Skeletal muscle satellite cell (primary cell): Measurements from ENCODE around the gene HSD17B8.

ENCODE experiments used
- H3K27me3 ChIP-seq: 2 replicates; pipeline ENCODE4 v1.7.0; 2013; ENCODE audit warnings: low read length; ENCODE audit not compliant: control insufficient read depth, insufficient read depth
- H3K36me3 ChIP-seq: 2 replicates; pipeline ENCODE4 v1.7.0; 2013; ENCODE audit warnings: mild to moderate bottlenecking, control low read depth, low read length; ENCODE audit not compliant: insufficient read depth
- H3K4me1 ChIP-seq: 2 replicates; pipeline ENCODE4 v1.7.0; 2013; ENCODE audit warnings: low read length; ENCODE audit not compliant: control insufficient read depth, insufficient read depth
- H3K4me2 ChIP-seq: 2 replicates; pipeline ENCODE4 v1.7.0; 2013; ENCODE audit warnings: mild to moderate bottlenecking, low read length
- H3K4me3 ChIP-seq: 2 replicates; pipeline ENCODE4 v1.7.0; 2013; ENCODE audit warnings: low read length
- H3K9ac ChIP-seq: 2 replicates; pipeline ENCODE4 v1.7.0; 2013; ENCODE audit warnings: mild to moderate bottlenecking, low read depth, low read length, moderate library complexity
- H3K9me3 ChIP-seq: replicated peaks from 2 replicates; pipeline ENCODE4 v1.7.0; 2013; ENCODE audit warnings: mild to moderate bottlenecking, control low read depth, low read length

Gene HSD17B8

GRCh38 chr6:33185654-33186187 lies 18.7 kb upstream of the HSD17B8 start:
- Histone ChIP-seq H3K9me3 (no peaks in the 10 kb centered on the region), H3K4me3 (no peak overlapping the region), H3K4me2 (no peak overlapping the region), H3K9ac (no peak overlapping the region), H3K4me1 (no peaks in the 10 kb centered on the region), H3K27me3 (peaks cover 7% of the 10 kb centered on the region), H3K36me3 (no peaks in the 10 kb centered on the region)

GRCh38 chr6:33187809-33188208 lies 16.6 kb upstream of the HSD17B8 start:
- H3K4me2 ChIP-seq = no peak overlapping the region
- H3K9me3 ChIP-seq = no peaks in the 10 kb centered on the region
- H3K4me3 ChIP-seq = no peak overlapping the region
- H3K36me3 ChIP-seq = no peaks in the 10 kb centered on the region
- peaks cover under 1% of the 10 kb centered on the region for H3K4me1 ChIP-seq
- no peak overlapping the region for H3K9ac ChIP-seq
- H3K27me3 ChIP-seq = peaks cover 26% of the 10 kb centered on the region

DNA sequence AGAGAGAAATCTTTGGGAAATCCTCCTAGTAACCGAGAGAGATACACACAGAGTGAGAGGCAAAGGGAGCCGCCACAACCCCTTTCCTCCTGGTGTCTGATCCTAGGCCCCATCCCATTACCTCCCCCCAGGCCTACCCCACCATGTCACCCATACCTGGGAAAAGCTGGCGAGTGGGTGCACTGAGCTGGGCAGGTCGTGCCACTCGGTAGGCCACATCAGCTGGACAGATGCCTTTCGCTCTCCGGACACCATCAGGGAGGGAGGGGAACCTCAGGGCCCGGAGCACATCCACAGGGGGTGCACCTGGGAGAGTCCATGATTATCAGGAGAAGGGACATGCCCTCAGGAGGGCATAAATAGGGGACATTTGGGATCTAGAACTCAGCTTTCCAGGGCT lies 15.3 kb upstream of the HSD17B8 start:
- Histone ChIP-seq H3K9ac (no peak overlapping the region), H3K4me1 (peaks cover 4% of the 10 kb centered on the region), H3K9me3 (no peaks in the 10 kb centered on the region), H3K4me2 (no peak overlapping the region), H3K4me3 (no peak overlapping the region), H3K36me3 (peaks cover 6% of the 10 kb centered on the region), H3K27me3 (peaks cover 28% of the 10 kb centered on the region)

GRCh38 chr6:33189625-33190448 lies 14.6 kb upstream of the HSD17B8 start:
- Histone ChIP-seq H3K4me3 (no peak overlapping the region), H3K9me3 (no peaks in the 10 kb centered on the region), H3K9ac (no peak overlapping the region), H3K4me1 (peaks cover 4% of the 10 kb centered on the region), H3K4me2 (no peak overlapping the region), H3K36me3 (peaks cover 13% of the 10 kb centered on the region), H3K27me3 (peaks cover 28% of the 10 kb centered on the region)

- H3K9ac ChIP-seq = no peak overlapping the region
- peaks cover 21% of the 10 kb centered on the region for H3K36me3 ChIP-seq
- H3K4me3 ChIP-seq = no peak overlapping the region
- no peaks in the 10 kb centered on the region for H3K9me3 ChIP-seq
- peaks cover 4% of the 10 kb centered on the region for H3K4me1 ChIP-seq
- H3K4me2 ChIP-seq = no peak overlapping the region
- peaks cover 28% of the 10 kb centered on the region for H3K27me3 ChIP-seq
These were observed 13.8 kb upstream of the HSD17B8 start for GRCh38 chr6:33190504-33191107.

GRCh38 chr6:33191383-33192104 lies 12.9 kb upstream of the HSD17B8 start:
- no peak overlapping the region for H3K4me2 ChIP-seq
- H3K27me3 ChIP-seq = peaks cover 28% of the 10 kb centered on the region
- H3K9me3 ChIP-seq = no peaks in the 10 kb centered on the region
- peaks cover 4% of the 10 kb centered on the region for H3K4me1 ChIP-seq
- no peak overlapping the region for H3K9ac ChIP-seq
- H3K4me3 ChIP-seq = no peak overlapping the region
- peaks cover 30% of the 10 kb centered on the region for H3K36me3 ChIP-seq

DNA sequence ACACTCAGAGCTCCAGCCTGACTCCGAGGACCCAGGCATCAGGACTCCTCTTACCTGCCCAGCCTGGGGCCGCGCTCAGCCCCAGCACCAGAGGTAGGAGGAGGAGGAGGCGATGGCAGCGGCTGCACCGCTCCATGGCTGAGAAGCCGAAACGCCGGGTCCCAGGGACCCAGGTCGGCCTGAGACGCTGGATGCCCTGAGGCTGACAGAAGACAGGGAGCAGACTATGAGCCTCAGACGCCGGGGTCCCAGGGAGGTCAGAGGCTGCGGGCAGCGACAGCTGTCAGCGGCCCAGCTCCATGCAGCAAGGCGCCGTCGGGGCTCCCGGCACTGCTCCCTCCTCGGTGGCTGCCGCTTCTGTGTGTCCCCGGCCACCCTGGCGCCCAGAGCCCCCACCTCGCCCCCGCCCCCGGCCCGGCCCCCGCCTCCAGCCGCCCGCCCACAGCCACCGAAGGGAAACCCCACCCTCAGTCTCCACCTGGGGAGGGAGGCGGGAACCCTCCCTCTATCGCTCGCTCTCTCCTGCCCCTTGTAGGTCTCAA lies 12.3 kb upstream of the HSD17B8 start, which contains the start of gene COL11A2:
Gene COL11A2 (minus strand): TSS at position 363 of the 542 bp plus-strand sequence. CDS start 227 bp downstream, at position 136.
- peak within 1 kb of the TSS; percentile 53 for H3K4me3 ChIP-seq
- H3K9me3 ChIP-seq = no peaks in the 10 kb centered on the region
- peak within 1 kb of the TSS; percentile 77 for H3K4me2 ChIP-seq
- H3K36me3 ChIP-seq = peaks cover 36% of the 10 kb centered on the region
- peaks cover 4% of the 10 kb centered on the region for H3K4me1 ChIP-seq
- peaks cover 28% of the 10 kb centered on the region for H3K27me3 ChIP-seq
- H3K9ac ChIP-seq = peak within 1 kb of the TSS; percentile 46

DNA sequence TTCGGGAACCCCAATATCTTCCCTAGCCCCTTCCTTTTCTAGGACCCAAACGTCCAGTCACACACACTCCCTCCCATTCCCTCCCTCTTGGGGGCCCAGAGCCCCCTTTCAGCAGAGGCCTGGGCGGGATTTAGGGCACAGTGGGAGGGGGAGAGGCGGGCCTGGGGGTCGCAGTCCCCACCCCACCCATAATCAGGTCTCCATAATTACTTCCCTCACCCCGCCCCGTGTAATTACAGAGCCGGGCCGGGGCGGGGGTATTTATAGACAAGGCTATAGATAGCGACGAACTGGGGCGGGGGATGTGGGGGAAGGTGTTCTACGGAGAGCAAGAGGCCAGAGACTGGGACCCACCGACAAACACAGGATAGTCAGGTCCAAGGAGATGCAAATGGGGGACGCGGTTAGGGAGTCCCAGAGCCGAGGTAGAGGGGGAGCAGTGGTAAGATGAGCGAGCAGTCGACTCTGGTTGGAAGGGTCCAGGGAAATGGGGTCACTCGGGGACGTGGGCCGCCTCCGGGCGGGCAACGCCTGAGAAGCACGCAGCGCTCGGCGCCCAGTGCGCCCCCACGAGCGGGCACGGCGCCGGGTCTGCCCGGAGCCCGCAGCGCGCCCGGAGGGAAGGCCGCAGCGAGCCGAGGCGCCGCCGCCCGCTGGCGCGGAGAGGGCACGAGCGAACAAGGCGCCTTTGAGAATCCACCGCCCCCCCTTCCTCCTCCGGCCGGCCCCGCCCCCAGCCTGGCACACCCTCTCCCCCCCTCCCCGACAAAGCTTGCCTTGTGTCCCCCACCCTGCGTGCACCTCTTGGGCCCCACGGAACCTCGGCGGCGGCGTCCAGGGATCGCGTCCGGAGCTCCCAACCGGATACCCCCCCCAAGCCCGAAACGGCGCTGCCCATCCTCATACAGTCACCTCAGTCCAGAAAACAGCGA lies 11.5 kb upstream of the HSD17B8 start:
- Histone ChIP-seq H3K36me3 (peaks cover 39% of the 10 kb centered on the region), H3K9me3 (no peaks in the 10 kb centered on the region), H3K27me3 (peaks cover 28% of the 10 kb centered on the region), H3K4me3 (peak overlapping the region; percentile 53), H3K4me2 (peak overlapping the region; percentile 77), H3K9ac (peak overlapping the region; percentile 46), H3K4me1 (peaks cover 8% of the 10 kb centered on the region)

DNA sequence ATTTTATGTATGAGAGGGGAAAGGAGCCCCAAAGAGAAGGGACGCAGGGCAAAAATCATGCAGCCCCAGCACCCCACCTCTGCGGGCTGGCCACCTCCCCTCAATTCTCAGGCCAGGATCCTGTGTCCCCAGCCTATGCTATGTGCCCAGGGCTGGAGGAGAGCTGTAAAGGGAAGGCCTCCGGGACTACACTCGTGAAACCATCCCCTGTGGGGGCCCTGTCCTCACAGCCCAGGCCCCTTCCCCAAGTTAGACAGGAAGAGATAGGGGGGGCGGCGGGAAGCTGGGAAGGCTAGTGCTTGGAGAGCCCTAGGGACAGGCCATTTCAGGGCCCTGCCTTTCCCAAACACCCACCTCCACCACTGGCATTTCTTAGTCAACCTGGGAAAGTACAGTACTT lies 10.8 kb upstream of the HSD17B8 start:
- Histone ChIP-seq H3K9ac (no peak overlapping the region), H3K4me1 (peaks cover 11% of the 10 kb centered on the region), H3K9me3 (no peaks in the 10 kb centered on the region), H3K36me3 (peaks cover 41% of the 10 kb centered on the region), H3K27me3 (peaks cover 28% of the 10 kb centered on the region), H3K4me2 (peak overlapping the region; percentile 77), H3K4me3 (no peak overlapping the region)

DNA sequence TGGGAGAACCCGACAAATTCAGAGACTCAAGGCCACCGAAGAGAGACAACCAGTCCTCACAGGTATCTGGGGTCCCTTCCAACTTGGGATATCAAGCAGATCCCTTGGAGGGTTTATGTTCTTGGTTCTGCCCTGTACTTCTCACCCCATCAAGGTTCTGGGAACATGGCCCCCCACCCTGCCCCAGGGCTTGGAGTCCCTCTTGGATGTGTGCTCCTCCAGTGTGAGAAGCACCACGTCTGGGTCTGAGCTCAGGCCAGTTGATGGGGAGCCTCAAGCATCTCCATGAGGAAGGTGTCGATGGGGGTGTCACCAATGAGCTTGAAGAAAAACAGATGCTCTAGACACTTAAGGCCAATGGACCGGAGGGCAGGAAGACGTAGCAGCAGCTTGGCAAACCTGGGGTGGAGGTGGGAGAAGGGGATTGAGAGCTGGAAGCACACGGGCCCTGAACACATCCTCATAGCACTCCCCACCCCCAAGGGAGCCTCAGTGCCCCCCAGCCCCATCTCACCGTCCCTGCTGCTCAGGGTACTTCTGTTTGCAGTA lies 9.9 kb upstream of the HSD17B8 start:
- no peak overlapping the region for H3K4me2 ChIP-seq
- H3K27me3 ChIP-seq = peaks cover 26% of the 10 kb centered on the region
- peaks cover 11% of the 10 kb centered on the region for H3K4me1 ChIP-seq
- no peak overlapping the region for H3K4me3 ChIP-seq
- H3K9me3 ChIP-seq = no peaks in the 10 kb centered on the region
- no peak overlapping the region for H3K9ac ChIP-seq
- peaks cover 41% of the 10 kb centered on the region for H3K36me3 ChIP-seq
